Aorta (tissue), 5 donors: ENCODE data around the gene NHSL2. TPM values are rescaled to one million over a fixed set of nuclear protein-coding genes. Genes with fewer than 3 reads are reported as not detected.

ENCODE experiments used
- ATAC-seq: fragments of 200-7000 bp; cut with Tn5 transposase; one replicate; pipeline ENCODE4 v1.9.1; 2022; ENCODE audit warnings: moderate library complexity; ENCODE audit not compliant: low FRiP score
- DNase-seq, 2 donors: peaks; one replicate each; pipeline ENCODE4 v3.0.0-alpha.2; 2020
- H3K27ac ChIP-seq, 2 donors: one replicate each; pipeline ENCODE4 v1.5.1; 2013; ENCODE audit warnings: low read length in 2 of 2, mild to moderate bottlenecking in 2 of 2, moderate library complexity in 2 of 2, control low read depth in 1 of 2, inconsistent platforms in 1 of 2, low read depth in 1 of 2
- H3K27me3 ChIP-seq, 2 donors: one replicate each; pipeline ENCODE4 v1.6.1; 2013; ENCODE audit warnings: control low read depth in 1 of 2, low read length in 1 of 2, mild to moderate bottlenecking in 1 of 2, moderate library complexity in 1 of 2; ENCODE audit not compliant: insufficient read depth in 2 of 2, control insufficient read depth in 1 of 2
- H3K36me3 ChIP-seq, 2 donors: one replicate each; pipeline ENCODE4 v1.6.1; 2013; ENCODE audit warnings: control low read depth in 1 of 2, low read length in 1 of 2, mild to moderate bottlenecking in 1 of 2; ENCODE audit not compliant: insufficient read depth in 2 of 2, control insufficient read depth in 1 of 2
- H3K4me1 ChIP-seq, 2 donors: one replicate each; pipeline ENCODE4 v1.6.1; 2013; ENCODE audit warnings: low read length in 2 of 2, control low read depth in 1 of 2, mild to moderate bottlenecking in 1 of 2, moderate library complexity in 1 of 2; ENCODE audit not compliant: insufficient read depth in 2 of 2, control insufficient read depth in 1 of 2
- H3K4me3 ChIP-seq, 2 donors: one replicate each; pipeline ENCODE4 v1.5.1; 2013; ENCODE audit warnings: low read length in 2 of 2, control low read depth in 1 of 2, mild to moderate bottlenecking in 1 of 2
- H3K9me3 ChIP-seq: one replicate; pipeline ENCODE4 v1.6.1; 2013; ENCODE audit warnings: mild to moderate bottlenecking, low read length; ENCODE audit not compliant: control insufficient read depth
- WGBS, 2 donors: extraction: QIAGEN DNeasy Blood & Tissue Kit; methylation state at CpG; one replicate each; pipeline ENCODE4 v1.1.7; 2013; 5-methylcytosine and 5-hydroxymethylcytosine counted together
- intact Hi-C, 2 donors: fragments of 100-400 bp; cut with DNase I; formaldehyde crosslinking; loops; one replicate each; pipeline versions ENCODE4 v1.14.2 to v1.15.0; 2022
- polyA plus RNA-seq, 2 donors: library from polyadenylated mRNA; stranded (reverse); fragments of 200-250 nt; gene quantifications; one replicate each; pipeline ENCODE4 v1.2.3, GENCODE V29; 2013
- total RNA-seq, 2 donors: library from RNA; stranded (reverse); fragmentation: NEBNext Ultra II Directional; extraction: Animal tissue kit (Norgen Biotek cat#: 25700); gene quantifications; one replicate each; pipeline ENCODE4 v1.2.1, GENCODE V29; 2021
- donor health status: healthy with polysubstance abuse.
- donor health status: Bipolar disorder and iron deficiency.
- donor health status: DM: no; HTN: no; CAD: no.
- donor health status: DM: no; HTN: no; CAD: no.
- donor health status: DM: yes; HTN: yes; CAD: no.

The NHSL2 gene
- total and polyA plus RNA-seq, 4 donors: 0.88 to 50.4 (median 15.9) TPM

DNA sequence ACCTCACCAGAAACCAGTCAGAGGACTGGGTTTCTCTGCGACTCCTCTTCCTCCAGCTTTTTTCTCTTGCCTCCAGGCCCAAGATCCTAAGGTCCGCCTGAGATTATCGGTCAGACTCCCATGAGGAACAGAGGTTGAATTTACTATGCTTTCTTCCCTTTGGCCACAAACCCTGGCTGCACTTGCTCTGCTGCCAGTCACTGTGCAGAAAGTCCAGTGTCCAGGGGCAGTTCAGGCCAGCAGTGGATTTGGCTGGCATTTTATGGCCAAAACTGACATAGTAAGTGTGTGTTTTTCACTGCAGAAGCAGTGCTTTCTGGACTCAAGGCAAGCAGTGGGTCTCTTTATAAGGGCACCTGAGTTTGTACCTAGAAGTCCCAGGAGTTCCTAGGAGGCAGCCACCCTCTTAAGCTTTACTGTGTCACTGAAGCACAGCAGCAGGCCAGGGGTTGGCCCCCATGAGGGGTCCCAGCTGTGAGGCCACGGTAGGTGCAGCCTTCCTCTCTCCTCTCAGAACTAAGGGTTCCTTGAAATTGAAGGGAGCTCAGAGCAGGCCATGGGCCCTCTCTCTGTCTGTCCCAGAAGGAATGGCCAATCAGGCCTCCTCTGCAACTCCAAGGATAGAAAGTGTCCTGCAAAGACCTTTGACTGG, 217.7 kb downstream of the NHSL2 start:
- H3K36me3 ChIP-seq: no peaks in the 10 kb centered on the region
- no peaks in the 10 kb centered on the region for H3K9me3 ChIP-seq
- 29 to 44% methylated on average over 4 of the region's 4 CpGs for WGBS, 2 donors
- H3K4me3 ChIP-seq: no peak overlapping the region
- H3K4me1 ChIP-seq: no peaks in the 10 kb centered on the region
- intact Hi-C loops: loop anchor here (5.0 kb wide), 1 partner anchor 126 kb away; no protein-coding TSS in a partner anchor
- peak overlapping the region in 1 of 2 donors; percentile 18 for H3K27ac ChIP-seq
- H3K27me3 ChIP-seq: no peaks in the 10 kb centered on the region
- no peak for DNase-seq
- no peak for ATAC-seq

- no peak for DNase-seq
- intact Hi-C loops: loop anchor here (5.0 kb wide), 1 partner anchor 127 kb away; no protein-coding TSS in a partner anchor
- no peaks in the 10 kb centered on the region for H3K9me3 ChIP-seq
- H3K27ac ChIP-seq: no peak overlapping the region
- H3K4me1 ChIP-seq: no peaks in the 10 kb centered on the region
- no peaks in the 10 kb centered on the region for H3K36me3 ChIP-seq
- 60 to 74% methylated on average over 6 of the region's 6 CpGs for WGBS, 2 donors
- no peaks in the 10 kb centered on the region for H3K27me3 ChIP-seq
- H3K4me3 ChIP-seq: no peak overlapping the region
- ATAC-seq: no peak
Measured at GRCh38 chrX:72128881-72129280, 218.2 kb downstream of the NHSL2 start.

- no peak overlapping the region for H3K4me3 ChIP-seq
- H3K4me1 ChIP-seq: no peaks in the 10 kb centered on the region
- DNase-seq: no peak
- H3K36me3 ChIP-seq: no peaks in the 10 kb centered on the region
- H3K27ac ChIP-seq: no peak overlapping the region
- WGBS, 2 donors: 95% methylated on average over 16 of the region's 16 CpGs
- no peak for ATAC-seq
- H3K27me3 ChIP-seq: no peaks in the 10 kb centered on the region
- H3K9me3 ChIP-seq: no peaks in the 10 kb centered on the region
- intact Hi-C loops: loop anchor here (5.0 kb wide), 1 partner anchor 127 kb away; no protein-coding TSS in a partner anchor
Measured at GRCh38 chrX:72129661-72130060, 219.0 kb downstream of the NHSL2 start.

GRCh38 chrX:72130156-72130761, 219.6 kb downstream of the NHSL2 start:
- no peak overlapping the region for H3K27ac ChIP-seq
- no peaks in the 10 kb centered on the region for H3K36me3 ChIP-seq
- 83 to 92% methylated on average over 12 of the region's 12 CpGs for WGBS, 2 donors
- H3K27me3 ChIP-seq: no peaks in the 10 kb centered on the region
- H3K9me3 ChIP-seq: no peaks in the 10 kb centered on the region
- intact Hi-C loops: no loop called here
- ATAC-seq (no peak), DNase-seq (no peak)
- no peak overlapping the region for H3K4me3 ChIP-seq
- no peaks in the 10 kb centered on the region for H3K4me1 ChIP-seq

GRCh38 chrX:72130762-72131250, 220.2 kb downstream of the NHSL2 start:
- no peaks in the 10 kb centered on the region for H3K4me1 ChIP-seq
- no peaks in the 10 kb centered on the region for H3K9me3 ChIP-seq
- no peak overlapping the region for H3K27ac ChIP-seq
- DNase-seq (peak in 1 of 2 donors; percentile 78), ATAC-seq (no peak)
- H3K4me3 ChIP-seq: peak overlapping the region in 1 of 2 donors; percentile 37
- H3K36me3 ChIP-seq: no peaks in the 10 kb centered on the region
- intact Hi-C loops: no loop called here
- WGBS, 2 donors: 18 to 34% methylated on average over 30 of the region's 30 CpGs
- H3K27me3 ChIP-seq: no peaks in the 10 kb centered on the region

DNA sequence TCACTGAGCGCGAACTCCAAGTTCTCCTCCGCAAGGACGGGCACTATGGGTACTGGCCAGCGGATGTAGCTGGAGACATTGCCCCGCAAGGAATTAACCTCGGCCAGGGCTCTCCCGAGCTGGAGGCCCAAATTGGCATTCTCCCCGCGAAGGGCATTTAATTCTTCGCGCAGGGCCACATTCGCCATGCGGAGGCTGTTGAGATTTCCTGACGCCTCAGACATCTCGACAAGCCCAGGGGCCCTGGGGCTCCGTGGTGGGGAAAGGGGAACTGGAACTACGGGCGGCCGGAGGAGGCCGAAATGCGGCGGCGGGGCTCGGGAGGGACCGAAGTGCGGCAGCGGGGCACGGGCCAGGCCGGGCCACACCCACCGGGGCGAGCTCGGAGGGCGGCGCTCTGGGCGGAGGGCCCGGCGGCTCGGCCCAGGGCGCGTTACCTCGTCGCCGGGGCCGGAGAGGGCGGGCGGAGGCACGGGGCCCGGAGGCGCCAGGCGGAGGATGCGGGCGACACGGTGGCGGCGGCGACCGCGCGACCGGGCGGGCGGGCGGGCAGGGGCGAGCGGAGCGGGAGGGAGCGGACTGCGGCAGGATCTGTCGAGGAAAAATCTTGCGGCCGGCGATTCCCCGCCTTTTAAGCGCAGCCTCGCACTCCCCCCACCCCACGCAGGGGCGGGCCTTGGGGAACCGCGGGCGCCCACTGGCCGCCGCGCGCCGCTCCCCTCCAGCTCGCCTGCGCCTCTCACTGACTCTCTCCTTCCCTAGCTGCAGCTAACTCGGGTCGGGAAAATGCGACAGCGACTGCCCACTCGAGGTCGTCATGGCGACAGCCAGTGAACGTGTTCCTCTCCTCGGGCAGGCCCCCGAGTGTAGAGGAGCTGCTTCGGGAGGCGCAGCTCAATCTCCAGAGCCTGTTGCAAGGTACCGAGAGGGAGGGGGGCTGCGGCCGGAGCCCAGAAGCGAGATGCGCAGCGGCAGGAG, 221.0 kb downstream of the NHSL2 start, which contains the start of gene RTL5:
Gene RTL5 (minus strand): TSS at position 599 of the 978 bp plus-strand sequence.
- H3K9me3 ChIP-seq: no peaks in the 10 kb centered on the region
- H3K27me3 ChIP-seq: no peaks in the 10 kb centered on the region
- WGBS, 2 donors: 1 to 24% methylated on average over 71 to 106 of the region's 106 CpGs
- H3K4me3 ChIP-seq: peak within 1 kb of the TSS; percentile 37 to 47
- peak within 1 kb of the TSS in 1 of 2 donors; percentile 62 for H3K27ac ChIP-seq
- H3K36me3 ChIP-seq: no peaks in the 10 kb centered on the region
- intact Hi-C loops: no loop called here
- ATAC-seq (peak; percentile 92), DNase-seq (peak; percentile 93 to 94)
- no peaks in the 10 kb centered on the region for H3K4me1 ChIP-seq

DNA sequence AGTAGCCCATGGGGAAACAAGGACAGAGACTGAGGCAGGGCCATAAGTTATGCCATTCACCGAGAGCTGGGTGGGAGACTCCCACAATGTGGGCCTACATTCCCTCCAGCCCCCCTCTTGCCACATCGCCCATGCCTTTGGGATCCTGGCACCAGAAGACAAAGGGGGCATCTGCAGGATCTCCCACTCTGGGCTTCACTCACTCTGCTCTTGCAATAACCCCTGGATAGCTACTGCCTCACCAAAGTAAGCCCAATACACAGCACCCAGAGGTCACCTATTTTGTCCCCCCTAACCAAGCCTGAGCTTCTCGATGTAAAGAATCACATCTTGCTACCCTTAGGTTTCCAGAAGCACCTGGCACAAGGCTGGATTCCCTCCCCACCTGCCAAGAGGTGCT, 221.8 kb downstream of the NHSL2 start:
- ATAC-seq (no peak), DNase-seq (no peak)
- H3K4me3 ChIP-seq: no peak overlapping the region
- 78 to 87% methylated on average over 3 of the region's 3 CpGs for WGBS, 2 donors
- intact Hi-C loops: no loop called here
- H3K9me3 ChIP-seq: no peaks in the 10 kb centered on the region
- H3K27me3 ChIP-seq: no peaks in the 10 kb centered on the region
- H3K36me3 ChIP-seq: no peaks in the 10 kb centered on the region
- H3K27ac ChIP-seq: no peak overlapping the region
- no peaks in the 10 kb centered on the region for H3K4me1 ChIP-seq

DNA sequence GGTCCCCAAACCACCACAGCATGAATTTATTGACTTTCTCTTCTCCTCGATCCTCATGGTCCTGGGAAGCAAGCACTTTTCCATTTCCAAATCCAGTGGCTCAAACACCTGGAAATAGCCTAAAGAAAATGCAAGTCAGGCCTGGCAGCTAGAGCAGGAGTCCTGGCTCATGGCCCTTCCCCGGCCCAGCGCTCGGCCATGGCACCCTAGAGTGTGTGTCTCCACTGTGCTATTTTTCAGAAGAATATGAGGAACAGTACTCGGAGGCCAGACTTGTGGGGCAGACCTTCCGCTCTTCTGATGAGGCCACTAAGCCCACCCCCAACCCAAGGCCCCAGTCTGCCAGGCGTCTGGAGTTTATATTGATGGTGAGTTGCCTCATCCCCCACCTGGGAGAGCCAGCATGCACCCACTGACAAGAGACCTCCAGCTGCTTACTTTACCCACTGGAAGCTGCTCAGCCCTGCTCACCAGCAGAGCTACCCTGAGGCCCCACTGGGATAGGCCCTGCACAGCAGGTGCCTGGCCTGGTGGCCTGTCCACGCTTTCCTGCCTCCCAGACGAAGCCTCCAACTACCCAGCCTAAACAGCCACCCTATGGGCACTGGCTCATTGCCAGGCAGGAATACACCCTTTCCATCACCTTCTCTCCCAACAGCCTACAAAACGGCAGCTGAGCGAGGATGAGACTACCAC, 223.4 kb downstream of the NHSL2 start:
- intact Hi-C loops: no loop called here
- 82 to 89% methylated on average over 11 of the region's 11 CpGs for WGBS, 2 donors
- ATAC-seq: no peak

More for the DNA sequence above, 223.4 kb downstream of the NHSL2 start:
- Histone ChIP-seq H3K27me3 (no peaks in the 10 kb centered on the region), H3K27ac (no peak overlapping the region), H3K36me3 (peaks cover 0 to 4% of the 10 kb centered on the region in 2 donors), H3K4me1 (no peaks in the 10 kb centered on the region), H3K4me3 (no peak overlapping the region), H3K9me3 (no peaks in the 10 kb centered on the region)
- DNase-seq: no peak
